Stimulated activated CD4-positive, alpha-beta T cell treated with anti-CD3 and anti-CD28 coated beads, Interleukin-4, amount 100 ng/mL, for 48 hours (primary cell): ENCODE measurements around the gene IL12B.
A peak's percentile ranks its signal among the peaks of the same experiment; 100 is the strongest.
"Not testable (repeated sequence)": the region's sequence is repeated elsewhere in the genome, so short reads cannot be mapped to it uniquely, and the experiment has no call there.

Experiments used
- DNase-seq, 2 donors: peaks; one replicate each; pipeline ENCODE4 v3.0.0-alpha.2; 2020; ENCODE audit warnings: low read depth in 2 of 2

IL12B gene

GRCh38 chr5:159330131-159330800 lies at the start of gene IL12B:
TSS of gene IL12B (minus strand) at chr5:159330487. CDS start at chr5:159326782, 3,705 bp downstream.
- DNase-seq, result no peak

DNA sequence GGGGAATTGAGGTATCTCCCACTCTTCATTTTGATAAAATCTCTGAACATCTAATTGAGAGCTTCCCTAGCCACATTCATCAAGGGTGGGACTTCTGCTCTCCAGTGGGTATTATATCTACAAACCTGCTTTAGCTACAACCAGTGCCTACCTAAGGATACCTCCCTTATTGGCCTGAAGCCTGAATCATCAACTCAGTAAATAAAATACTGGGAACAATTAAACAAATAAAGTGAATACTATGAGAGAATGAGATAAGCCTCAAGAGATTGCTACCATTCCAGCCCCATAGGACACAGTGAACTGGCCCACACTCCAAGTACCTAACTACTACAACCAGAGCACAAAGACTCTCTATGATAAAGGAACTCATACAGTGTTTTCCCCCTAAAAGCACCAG lies 47.4 kb upstream of the IL12B start:
- no peak for DNase-seq

- not testable (repeated sequence) for DNase-seq
Measured at GRCh38 chr5:159367866-159368265, 37.6 kb upstream of the IL12B start.

- DNase-seq, result not testable (repeated sequence)
Measured at GRCh38 chr5:159366776-159367175, 36.5 kb upstream of the IL12B start.

DNA sequence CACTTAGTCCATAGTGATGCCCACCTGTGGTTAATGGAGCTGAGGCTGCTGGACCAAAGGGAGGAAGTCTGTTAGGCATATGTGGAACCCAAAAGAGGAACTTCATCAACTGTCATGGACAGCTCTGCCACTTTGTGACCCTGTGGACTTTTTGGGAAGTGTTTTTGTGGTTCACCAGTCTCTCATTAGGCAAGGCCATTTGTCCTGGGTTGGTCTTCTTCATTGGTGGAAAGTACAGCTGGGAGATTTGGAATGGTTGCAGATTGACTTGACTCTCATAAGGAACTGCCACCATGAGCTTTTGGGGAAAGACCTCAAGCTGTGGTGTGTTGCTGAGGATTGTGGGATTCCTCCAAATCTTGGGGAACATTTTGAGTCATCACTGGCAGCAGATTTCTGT lies 31.9 kb upstream of the IL12B start:
- no peak for DNase-seq

- not testable (repeated sequence) for DNase-seq
Measured at GRCh38 chr5:159359871-159360270, 29.6 kb upstream of the IL12B start.

DNA sequence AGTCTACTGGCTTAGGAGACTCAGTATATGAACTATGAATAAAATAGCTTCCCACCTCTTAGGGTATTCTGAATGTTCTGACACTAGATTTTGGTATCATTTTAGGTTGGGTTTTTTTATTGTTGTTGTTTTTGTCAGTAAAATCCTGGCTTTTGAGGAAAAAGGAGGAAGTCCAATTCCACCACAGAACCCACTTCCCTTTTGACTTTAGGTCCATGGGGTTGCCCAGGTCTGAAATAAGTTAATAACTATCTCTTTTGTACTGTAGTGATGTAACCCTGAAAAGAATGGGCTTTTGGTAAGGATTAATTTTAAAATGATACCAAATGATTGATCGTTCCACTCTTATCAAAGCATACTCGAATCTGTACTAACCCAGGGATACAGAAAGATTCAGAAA lies 29.1 kb upstream of the IL12B start:
- DNase-seq, result no peak

GRCh38 chr5:159353661-159354252 lies 23.5 kb upstream of the IL12B start:
- DNase-seq, result no peak

- not testable (repeated sequence) for DNase-seq
Measured at GRCh38 chr5:159350644-159351043, 20.4 kb upstream of the IL12B start.

DNA sequence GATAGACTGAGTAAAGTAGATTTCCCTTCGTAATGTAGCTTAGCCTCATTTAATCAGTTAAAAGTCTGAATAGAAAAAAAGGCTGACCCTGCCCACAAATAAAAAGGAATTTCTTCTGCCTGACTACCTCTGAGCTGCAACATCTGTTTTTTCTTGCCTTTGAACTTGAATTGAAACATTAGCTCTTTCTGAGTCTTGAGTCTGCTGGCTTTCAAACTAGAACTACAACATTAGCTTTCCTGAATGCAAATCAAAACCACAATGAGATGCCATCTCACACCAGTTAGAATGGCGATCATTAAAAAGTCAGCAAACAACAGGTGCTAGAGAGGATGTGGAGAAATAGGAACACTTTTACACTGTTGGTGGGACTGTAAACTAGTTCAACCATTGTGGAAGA lies 19.9 kb upstream of the IL12B start:
- DNase-seq, result not testable (repeated sequence)

DNA sequence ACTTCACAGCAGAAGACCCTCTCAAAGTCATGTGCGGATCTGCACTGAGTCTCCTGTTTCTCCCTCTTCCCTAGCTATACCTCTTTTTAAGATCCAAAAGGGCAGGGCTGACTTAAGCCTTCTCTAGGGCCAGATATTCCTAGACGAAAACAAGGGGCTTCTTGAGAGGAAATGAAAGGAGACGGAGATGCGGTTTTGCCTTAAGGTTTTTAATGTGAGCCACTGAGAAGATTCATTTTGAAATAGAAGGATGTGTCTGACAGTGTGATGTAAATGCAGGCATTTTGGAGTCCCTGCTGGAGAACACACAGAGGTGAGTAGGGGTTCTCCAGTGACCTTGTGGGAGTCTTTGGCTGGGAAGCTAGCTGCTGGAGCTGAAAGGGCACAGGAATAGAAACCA lies 15.6 kb upstream of the IL12B start:
- DNase-seq, result no peak

- DNase-seq, result no peak
Measured at GRCh38 chr5:159345336-159345735, 15.0 kb upstream of the IL12B start.

DNA sequence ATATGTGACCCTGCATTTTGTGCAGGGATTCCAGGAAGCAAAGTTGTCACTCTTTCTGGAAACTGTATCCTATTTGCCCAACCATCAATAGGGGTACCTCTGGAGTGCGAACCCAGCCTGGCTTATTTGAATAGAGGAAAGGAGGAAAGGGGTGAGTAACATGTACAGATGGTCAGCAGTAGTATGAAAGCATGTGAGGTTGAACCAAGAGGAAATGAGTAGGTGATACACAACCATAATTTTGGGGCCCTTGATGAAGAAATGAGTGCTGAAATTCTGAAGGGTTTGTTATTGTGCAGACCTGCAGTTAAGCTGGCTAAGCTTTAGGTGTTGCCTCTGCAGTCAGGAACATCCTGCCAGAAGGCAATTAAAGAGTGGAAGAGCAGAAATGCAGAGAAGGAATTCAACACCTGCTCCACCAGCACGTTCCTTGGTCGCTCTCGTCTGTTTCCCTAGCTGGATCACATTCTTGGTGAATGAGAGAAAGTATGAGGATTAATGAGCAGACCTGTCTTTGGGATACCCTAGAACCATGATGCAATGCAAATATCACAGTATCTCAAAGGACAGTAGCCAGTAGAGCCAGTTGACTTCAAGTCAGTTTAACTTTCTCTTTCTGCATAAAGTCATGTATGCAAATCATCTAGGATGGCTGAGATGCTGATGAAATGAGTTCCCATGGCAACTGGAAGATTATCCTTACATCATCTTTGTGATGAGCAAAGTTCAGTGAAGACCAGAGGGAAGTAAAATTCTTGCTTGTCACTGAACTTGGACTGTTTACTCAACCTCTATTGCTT lies 13.2 kb upstream of the IL12B start:
- no peak for DNase-seq

DNA sequence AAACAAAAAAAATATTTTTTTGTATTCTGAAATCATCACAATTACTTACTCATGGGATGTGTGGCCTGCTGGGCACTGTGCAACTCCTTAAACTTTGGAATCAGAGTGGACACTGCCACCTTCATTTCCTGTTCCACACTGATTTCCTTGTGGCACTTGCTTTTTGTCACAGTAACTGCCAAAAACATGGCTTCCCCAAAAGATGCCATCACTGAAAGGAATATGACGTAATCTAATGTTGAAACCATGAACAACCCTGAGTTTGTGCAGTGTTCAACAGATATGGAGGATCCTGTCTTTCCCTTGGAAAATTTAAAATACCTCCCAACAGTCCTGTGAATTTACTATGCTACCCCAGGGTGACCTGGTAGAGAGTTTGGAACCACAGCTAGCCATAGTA lies 12.6 kb upstream of the IL12B start:
- DNase-seq, result no peak

- peak; percentile 22 to 38 for DNase-seq
Measured at GRCh38 chr5:159341906-159342310, 11.6 kb upstream of the IL12B start.

GRCh38 chr5:159341145-159341544 lies 10.9 kb upstream of the IL12B start:
- DNase-seq, result no peak

GRCh38 chr5:159340511-159340910 lies 10.2 kb upstream of the IL12B start:
- no peak for DNase-seq

- no peak for DNase-seq
Measured at GRCh38 chr5:159339460-159339859, 9.2 kb upstream of the IL12B start.

- no peak for DNase-seq
Measured at GRCh38 chr5:159338118-159338517, 7.8 kb upstream of the IL12B start.

- DNase-seq, result peak in 1 of 2 donors; percentile 20
Measured at GRCh38 chr5:159337016-159337955, 7.0 kb upstream of the IL12B start.

DNA sequence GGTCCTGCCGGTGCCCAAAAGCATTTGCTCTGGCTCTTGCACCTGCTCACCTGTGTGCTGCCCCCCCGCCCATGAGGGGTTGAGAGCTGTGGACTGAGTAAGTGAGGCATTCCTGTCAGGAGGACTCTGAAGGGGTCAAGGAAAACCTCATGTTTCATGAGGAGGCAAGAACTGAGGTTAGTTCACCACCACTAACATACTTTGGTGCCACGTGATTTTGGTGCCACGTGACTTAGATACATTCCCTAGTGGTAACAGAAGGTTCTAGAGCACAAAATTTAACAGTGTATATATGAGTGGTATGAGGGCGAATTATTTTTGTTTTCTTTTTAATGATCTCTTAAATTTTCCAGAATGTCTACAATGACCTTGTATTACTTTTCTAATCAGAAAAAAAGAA lies 6.3 kb upstream of the IL12B start:
- DNase-seq, result no peak

GRCh38 chr5:159333545-159333925 lies 3.2 kb upstream of the IL12B start:
- no peak for DNase-seq
